ENCODE results near the gene FICD.

Gene FICD

GRCh38 chr12:108477881-108478259 is 37.2 kb upstream of the FICD start:
- TF ChIP-seq, protein P1, sequence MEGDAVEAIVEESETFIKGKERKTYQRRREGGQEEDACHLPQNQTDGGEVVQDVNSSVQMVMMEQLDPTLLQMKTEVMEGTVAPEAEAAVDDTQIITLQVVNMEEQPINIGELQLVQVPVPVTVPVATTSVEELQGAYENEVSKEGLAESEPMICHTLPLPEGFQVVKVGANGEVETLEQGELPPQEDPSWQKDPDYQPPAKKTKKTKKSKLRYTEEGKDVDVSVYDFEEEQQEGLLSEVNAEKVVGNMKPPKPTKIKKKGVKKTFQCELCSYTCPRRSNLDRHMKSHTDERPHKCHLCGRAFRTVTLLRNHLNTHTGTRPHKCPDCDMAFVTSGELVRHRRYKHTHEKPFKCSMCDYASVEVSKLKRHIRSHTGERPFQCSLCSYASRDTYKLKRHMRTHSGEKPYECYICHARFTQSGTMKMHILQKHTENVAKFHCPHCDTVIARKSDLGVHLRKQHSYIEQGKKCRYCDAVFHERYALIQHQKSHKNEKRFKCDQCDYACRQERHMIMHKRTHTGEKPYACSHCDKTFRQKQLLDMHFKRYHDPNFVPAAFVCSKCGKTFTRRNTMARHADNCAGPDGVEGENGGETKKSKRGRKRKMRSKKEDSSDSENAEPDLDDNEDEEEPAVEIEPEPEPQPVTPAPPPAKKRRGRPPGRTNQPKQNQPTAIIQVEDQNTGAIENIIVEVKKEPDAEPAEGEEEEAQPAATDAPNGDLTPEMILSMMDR (IDR thresholded peaks at IDR 0.05; ENCODE audit: borderline replicate concordance, insufficient read depth, low read depth, low read length): no peak
- H3K4me3 ChIP-seq (ENCODE audit: low read depth, low read length): no peak overlapping the region

- TF ChIP-seq, protein P1 (IDR thresholded peaks at IDR 0.05; ENCODE audit: borderline replicate concordance, insufficient read depth, low read depth, low read length): no peak
- no peak overlapping the region for H3K4me3 ChIP-seq (ENCODE audit: low read depth, low read length)
These were observed 36.4 kb upstream of the FICD start for GRCh38 chr12:108478611-108479206.

- TF ChIP-seq, protein P1 (IDR thresholded peaks at IDR 0.05; ENCODE audit: borderline replicate concordance, insufficient read depth, low read depth, low read length): no peak
- H3K4me3 ChIP-seq (ENCODE audit: low read depth, low read length): no peak overlapping the region
These were observed 35.6 kb upstream of the FICD start for GRCh38 chr12:108479364-108480070.

- no peak overlapping the region for H3K4me3 ChIP-seq (ENCODE audit: low read depth, low read length)
- TF ChIP-seq, protein P1 (IDR thresholded peaks at IDR 0.05; ENCODE audit: borderline replicate concordance, insufficient read depth, low read depth, low read length): no peak
These were observed 32.3 kb upstream of the FICD start for GRCh38 chr12:108482717-108483212.

- H3K4me3 ChIP-seq (ENCODE audit: low read depth, low read length): no peak overlapping the region
- TF ChIP-seq, protein P1 (IDR thresholded peaks at IDR 0.05; ENCODE audit: borderline replicate concordance, insufficient read depth, low read depth, low read length): no peak
These were observed 31.6 kb upstream of the FICD start for GRCh38 chr12:108483213-108484059.

- TF ChIP-seq, protein P1 (IDR thresholded peaks at IDR 0.05; ENCODE audit: borderline replicate concordance, insufficient read depth, low read depth, low read length): no peak
- no peak overlapping the region for H3K4me3 ChIP-seq (ENCODE audit: low read depth, low read length)
These were observed 30.6 kb upstream of the FICD start for GRCh38 chr12:108484431-108484830.

Measured in GM12875 (cell line).